HG03066 (cell line): Measurements from ENCODE around the gene LYRM2.

Experiments used
- ATAC-seq: cut with Tn5 transposase; IDR thresholded peaks from one replicate; pipeline ENCODE4 v1.9.1; 2021; ENCODE audit warnings: low read depth; ENCODE audit not compliant: unreplicated experiment

The LYRM2 gene

GRCh38 chr6:89638320-89639195, at the start of gene LYRM2:
TSS of gene LYRM2 (minus strand) at chr6:89638747. CDS start at chr6:89638716, 31 bp downstream.
- ATAC-seq = peak; percentile 98

GRCh38 chr6:89688328-89688727, 49.8 kb upstream of the LYRM2 start:
- ATAC-seq = no peak

- ATAC-seq = no peak
Measured at GRCh38 chr6:89685311-89685710, 46.8 kb upstream of the LYRM2 start.

- ATAC-seq = no peak
Measured at GRCh38 chr6:89682991-89683390, 44.4 kb upstream of the LYRM2 start.

- no peak for ATAC-seq
Measured at GRCh38 chr6:89681983-89682564, 43.5 kb upstream of the LYRM2 start.

- no peak for ATAC-seq
Measured at GRCh38 chr6:89680551-89680950, 42.0 kb upstream of the LYRM2 start.

- ATAC-seq = no peak
Measured at GRCh38 chr6:89680150-89680549, 41.6 kb upstream of the LYRM2 start.

- ATAC-seq = no peak
Measured at GRCh38 chr6:89679215-89680120, 40.9 kb upstream of the LYRM2 start.

GRCh38 chr6:89678531-89678930, 40.0 kb upstream of the LYRM2 start:
- no peak for ATAC-seq

- no peak for ATAC-seq
Measured at GRCh38 chr6:89675949-89676748, 37.6 kb upstream of the LYRM2 start.

GRCh38 chr6:89670935-89671565, 32.5 kb upstream of the LYRM2 start:
- ATAC-seq = no peak

- no peak for ATAC-seq
Measured at GRCh38 chr6:89669002-89669401, 30.5 kb upstream of the LYRM2 start.

- no peak for ATAC-seq
Measured at GRCh38 chr6:89667872-89668556, 29.5 kb upstream of the LYRM2 start.

GRCh38 chr6:89662659-89663223, 24.2 kb upstream of the LYRM2 start:
- ATAC-seq = no peak

- no peak for ATAC-seq
Measured at GRCh38 chr6:89661559-89661958, 23.0 kb upstream of the LYRM2 start.

GRCh38 chr6:89660981-89661380, 22.4 kb upstream of the LYRM2 start:
- ATAC-seq = no peak

GRCh38 chr6:89657445-89658158, 19.1 kb upstream of the LYRM2 start:
- no peak for ATAC-seq

- no peak for ATAC-seq
Measured at GRCh38 chr6:89655122-89655521, 16.6 kb upstream of the LYRM2 start.
